22Rv1 (cell line): ENCODE data around the gene DDX25.

Experiments
- ZFX ChIP-seq: fragments of 450-650 bp; IDR thresholded peaks from 2 replicates; pipeline ENCODE4 v1.6.1; 2017; ENCODE audit warnings: antibody characterized with exemption, borderline replicate concordance
- TF ChIP-seq, protein P1 (sequence below): fragments of 450-650 bp; IDR thresholded peaks from 2 replicates; pipeline ENCODE4 v1.5.1; 2017; ENCODE audit warnings: mild to moderate bottlenecking

DNA sequence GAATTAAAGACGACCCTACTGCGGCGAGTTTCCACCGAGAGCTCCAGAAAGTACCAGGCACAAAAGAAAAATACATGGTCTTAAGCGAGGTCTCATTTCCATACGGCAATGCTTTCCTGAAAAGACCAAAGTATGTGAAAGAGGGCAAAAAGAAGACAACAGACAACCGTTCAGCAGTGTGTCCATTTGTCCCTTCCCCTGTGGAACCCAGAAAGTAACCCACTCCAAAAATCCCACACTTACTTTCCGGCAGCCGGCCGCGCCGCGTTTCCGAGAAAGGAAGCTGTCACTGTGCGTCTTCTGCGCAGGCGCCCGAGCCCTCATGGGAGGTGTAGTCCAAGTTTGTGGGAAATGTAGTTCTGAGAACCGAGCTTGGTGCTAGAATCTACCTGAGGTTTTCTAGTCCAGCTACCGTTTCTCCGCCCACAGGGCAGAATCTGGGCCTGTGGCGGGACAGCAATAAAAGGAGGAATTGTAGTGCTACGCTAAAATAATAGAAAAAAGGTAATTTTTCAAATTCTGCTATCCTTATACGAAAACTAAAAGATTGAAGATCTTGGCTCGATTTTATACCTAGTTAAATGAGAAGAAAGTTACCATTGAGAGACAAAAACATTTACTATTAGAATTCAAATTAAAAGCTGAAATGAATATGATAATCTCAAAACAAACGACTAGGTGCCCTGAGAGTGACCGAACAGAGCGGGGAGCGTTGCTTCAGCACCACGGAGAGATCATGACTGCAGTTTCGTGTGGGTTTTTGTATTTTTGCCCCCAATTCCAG lies 1.2 kb upstream of the DDX25 start, which contains the start of gene PUS3:
- TF ChIP-seq, protein P1, sequence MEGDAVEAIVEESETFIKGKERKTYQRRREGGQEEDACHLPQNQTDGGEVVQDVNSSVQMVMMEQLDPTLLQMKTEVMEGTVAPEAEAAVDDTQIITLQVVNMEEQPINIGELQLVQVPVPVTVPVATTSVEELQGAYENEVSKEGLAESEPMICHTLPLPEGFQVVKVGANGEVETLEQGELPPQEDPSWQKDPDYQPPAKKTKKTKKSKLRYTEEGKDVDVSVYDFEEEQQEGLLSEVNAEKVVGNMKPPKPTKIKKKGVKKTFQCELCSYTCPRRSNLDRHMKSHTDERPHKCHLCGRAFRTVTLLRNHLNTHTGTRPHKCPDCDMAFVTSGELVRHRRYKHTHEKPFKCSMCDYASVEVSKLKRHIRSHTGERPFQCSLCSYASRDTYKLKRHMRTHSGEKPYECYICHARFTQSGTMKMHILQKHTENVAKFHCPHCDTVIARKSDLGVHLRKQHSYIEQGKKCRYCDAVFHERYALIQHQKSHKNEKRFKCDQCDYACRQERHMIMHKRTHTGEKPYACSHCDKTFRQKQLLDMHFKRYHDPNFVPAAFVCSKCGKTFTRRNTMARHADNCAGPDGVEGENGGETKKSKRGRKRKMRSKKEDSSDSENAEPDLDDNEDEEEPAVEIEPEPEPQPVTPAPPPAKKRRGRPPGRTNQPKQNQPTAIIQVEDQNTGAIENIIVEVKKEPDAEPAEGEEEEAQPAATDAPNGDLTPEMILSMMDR: no peak
- no peak for TF ChIP-seq ZFX
